BLaER1 treated with 17β-estradiol and CSF1 and Interleukin-3, amounts not matched to agents 10 nM and 100 nM (cell line): ENCODE data around the gene CMTM6.

ENCODE experiments used
- H3K27ac ChIP-seq, 11 experiments: shearing (Covaris generic); formaldehyde crosslinking; 2 replicates each; pipeline ENCODE4 v1.8.1; 2022
- H3K27me3 ChIP-seq, 11 experiments: shearing (Covaris generic); formaldehyde crosslinking; 2 replicates each; pipeline ENCODE4 v1.8.1; 2022
- H3K36me3 ChIP-seq, 11 experiments: shearing (Covaris generic); formaldehyde crosslinking; 2 replicates each; pipeline ENCODE4 v1.8.1; 2022
- H3K4me1 ChIP-seq, 10 experiments: shearing (Covaris generic); formaldehyde crosslinking; 2 replicates each; pipeline ENCODE4 v1.8.1; 2022
- H3K4me2 ChIP-seq, 11 experiments: shearing (Covaris generic); formaldehyde crosslinking; 2 replicates each; pipeline ENCODE4 v1.8.1; 2022
- H3K4me3 ChIP-seq, 10 experiments: shearing (Covaris generic); formaldehyde crosslinking; 2 replicates each; pipeline ENCODE4 v1.8.1; 2022
- H3K9ac ChIP-seq, 11 experiments: shearing (Covaris generic); formaldehyde crosslinking; 2 replicates each; pipeline ENCODE4 v1.8.1; 2022
- H3K9me3 ChIP-seq, 11 experiments: shearing (Covaris generic); formaldehyde crosslinking; replicated peaks in 1 of 11; 2 replicates each; pipeline ENCODE4 v1.8.1; 2022
- H4K20me1 ChIP-seq, 11 experiments: shearing (Covaris generic); formaldehyde crosslinking; 2 replicates each; pipeline ENCODE4 v1.8.1; 2022
- Cebpa-rat ChIP-seq, 11 experiments: shearing (Covaris generic); IDR thresholded peaks; 2 replicates each; pipeline ENCODE4 v1.8.1; 2022

The CMTM6 gene

GRCh38 chr3:32502118-32502945, at the start of gene CMTM6:
TSS of gene CMTM6 (minus strand) at chr3:32502852. CDS start at chr3:32502745, 107 bp downstream.
- Histone ChIP-seq H3K4me2 (peak within 1 kb of the TSS; percentile 73 to 96 (median 87)), H3K27ac (peak within 1 kb of the TSS; percentile 91 to 99 (median 98)), H4K20me1 (peaks cover 14 to 49% (median 44%) of the 10 kb centered on the region in 11 experiments; a peak in 20 of 22 replicates), H3K9me3 (peaks cover 0 to 3% (median 0%) of the 10 kb centered on the region in 11 experiments; a peak in 1 of 22 replicates), H3K4me1 (peaks cover 45 to 77% (median 53%) of the 10 kb centered on the region in 10 experiments), H3K9ac (peak within 1 kb of the TSS; percentile 88 to 98 (median 97)), H3K36me3 (peaks cover 3 to 30% (median 10%) of the 10 kb centered on the region in 11 experiments; a peak in 13 of 22 replicates), H3K27me3 (no peaks in the 10 kb centered on the region), H3K4me3 (peak within 1 kb of the TSS; percentile 81 to 98 (median 90))
- TF ChIP-seq Cebpa-rat (IDR thresholded peaks at IDR 0.05): no peak

- no peaks in the 10 kb centered on the region for H3K27me3 ChIP-seq
- peaks cover 33 to 48% (median 39%) of the 10 kb centered on the region in 10 experiments for H3K4me1 ChIP-seq
- no peak overlapping the region for H3K27ac ChIP-seq
- 0 out of 22 replicates have a peak, but pooled peaks cover 0 to under 1% (median 0%) of the 10 kb centered on the region in 11 experiments for H3K9me3 ChIP-seq
- no peak overlapping the region for H3K9ac ChIP-seq
- no peak overlapping the region for H3K4me3 ChIP-seq
- peaks cover 60 to 97% (median 89%) of the 10 kb centered on the region in 11 experiments for H4K20me1 ChIP-seq
- H3K4me2 ChIP-seq: peak overlapping the region in 9 of 11 experiments; percentile 2 to 44 (median 30); a peak in 12 of 22 replicates
- TF ChIP-seq Cebpa-rat (IDR thresholded peaks at IDR 0.05): no peak
- peaks cover 15 to 38% (median 20%) of the 10 kb centered on the region in 11 experiments; a peak in 20 of 22 replicates for H3K36me3 ChIP-seq
Measured at GRCh38 chr3:32552013-32552412, 49.4 kb upstream of the CMTM6 start.

- Histone ChIP-seq H3K9ac (0 out of 22 replicates have a peak overlapping the region, but pooled peaks of 1 of the 11 experiments have one; percentile 27), H3K4me3 (no peak overlapping the region), H4K20me1 (peaks cover 59 to 97% (median 89%) of the 10 kb centered on the region in 11 experiments), H3K27ac (no peak overlapping the region; a peak in 1 of 22 replicates), H3K36me3 (peaks cover 13 to 38% (median 20%) of the 10 kb centered on the region in 11 experiments; a peak in 21 of 22 replicates), H3K4me2 (peak overlapping the region; percentile 2 to 44 (median 27); a peak in 19 of 22 replicates), H3K4me1 (peaks cover 33 to 48% (median 38%) of the 10 kb centered on the region in 10 experiments), H3K27me3 (no peaks in the 10 kb centered on the region), H3K9me3 (0 out of 22 replicates have a peak, but pooled peaks cover 0 to 3% (median 0%) of the 10 kb centered on the region in 11 experiments)
- TF ChIP-seq Cebpa-rat (IDR thresholded peaks at IDR 0.05): no peak
Measured at GRCh38 chr3:32551496-32551895, 48.8 kb upstream of the CMTM6 start.

GRCh38 chr3:32551087-32551486, 48.4 kb upstream of the CMTM6 start:
- Histone ChIP-seq H3K4me2 (peak overlapping the region; percentile 2 to 44 (median 27); a peak in 19 of 22 replicates), H3K9ac (0 out of 22 replicates have a peak overlapping the region, but pooled peaks of 1 of the 11 experiments have one; percentile 27), H3K27me3 (no peaks in the 10 kb centered on the region), H3K4me1 (peaks cover 30 to 47% (median 36%) of the 10 kb centered on the region in 10 experiments), H3K9me3 (peaks cover 0 to 3% (median 0%) of the 10 kb centered on the region in 11 experiments; a peak in 1 of 22 replicates), H3K27ac (no peak overlapping the region; a peak in 1 of 22 replicates), H4K20me1 (peaks cover 58 to 97% (median 89%) of the 10 kb centered on the region in 11 experiments), H3K36me3 (peaks cover 13 to 38% (median 23%) of the 10 kb centered on the region in 11 experiments; a peak in 20 of 22 replicates), H3K4me3 (no peak overlapping the region)
- TF ChIP-seq Cebpa-rat (IDR thresholded peaks at IDR 0.05): no peak

- Histone ChIP-seq H3K27me3 (no peaks in the 10 kb centered on the region), H3K4me3 (no peak overlapping the region), H3K27ac (no peak overlapping the region), H3K9ac (no peak overlapping the region), H3K36me3 (peaks cover 51 to 83% (median 69%) of the 10 kb centered on the region in 11 experiments), H3K9me3 (peaks cover 0 to 3% (median 0%) of the 10 kb centered on the region in 11 experiments; a peak in 1 of 22 replicates), H4K20me1 (peaks cover 12 to 83% (median 50%) of the 10 kb centered on the region in 11 experiments; a peak in 19 of 22 replicates), H3K4me2 (no peak overlapping the region), H3K4me1 (peaks cover 0 to 23% (median 17%) of the 10 kb centered on the region in 10 experiments; a peak in 15 of 20 replicates)
- no peak for TF ChIP-seq Cebpa-rat (IDR thresholded peaks at IDR 0.05)
Measured at GRCh38 chr3:32545305-32545704, 42.7 kb upstream of the CMTM6 start.

GRCh38 chr3:32544894-32545293, 42.2 kb upstream of the CMTM6 start:
- Histone ChIP-seq H3K9ac (no peak overlapping the region), H4K20me1 (peaks cover 9 to 79% (median 46%) of the 10 kb centered on the region in 11 experiments; a peak in 19 of 22 replicates), H3K9me3 (peaks cover 0 to 3% (median 0%) of the 10 kb centered on the region in 11 experiments; a peak in 1 of 22 replicates), H3K4me1 (peaks cover 0 to 19% (median 16%) of the 10 kb centered on the region in 10 experiments; a peak in 14 of 20 replicates), H3K27ac (no peak overlapping the region), H3K4me3 (no peak overlapping the region), H3K27me3 (no peaks in the 10 kb centered on the region), H3K36me3 (peaks cover 55 to 87% (median 73%) of the 10 kb centered on the region in 11 experiments), H3K4me2 (no peak overlapping the region)
- no peak for TF ChIP-seq Cebpa-rat (IDR thresholded peaks at IDR 0.05)

DNA sequence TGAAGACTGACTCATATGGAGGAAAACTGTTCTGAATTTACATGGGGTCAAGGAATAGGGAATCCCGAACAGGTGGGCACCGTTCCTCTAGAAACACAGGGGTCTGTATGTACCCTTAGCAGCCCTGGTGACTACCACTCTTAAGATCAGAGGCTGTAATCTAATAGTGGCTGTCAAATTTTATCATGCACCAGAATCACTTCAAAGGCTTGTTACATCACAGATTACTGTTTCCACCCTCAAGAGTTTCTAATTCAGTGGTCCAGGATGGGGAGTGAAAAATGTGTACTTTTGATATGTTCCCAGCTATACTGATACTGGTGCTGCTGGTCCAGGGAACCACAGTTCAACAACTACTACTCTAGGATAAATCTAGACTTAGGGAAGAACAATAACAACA, 40.2 kb upstream of the CMTM6 start:
- peak overlapping the region in 8 of 11 experiments; percentile 32 to 70 (median 56); a peak in 15 of 22 replicates for H3K4me2 ChIP-seq
- peaks cover 0 to 19% (median 16%) of the 10 kb centered on the region in 10 experiments; a peak in 14 of 20 replicates for H3K4me1 ChIP-seq

GRCh38 chr3:32540899-32541298, 38.2 kb upstream of the CMTM6 start:
- no peak overlapping the region for H3K9ac ChIP-seq
- H3K27me3 ChIP-seq: no peaks in the 10 kb centered on the region
- H3K4me1 ChIP-seq: peaks cover 0 to 19% (median 16%) of the 10 kb centered on the region in 10 experiments; a peak in 14 of 20 replicates
- no peak overlapping the region for H3K4me2 ChIP-seq
- H3K9me3 ChIP-seq: no peaks in the 10 kb centered on the region
- no peak overlapping the region for H3K27ac ChIP-seq
- H3K4me3 ChIP-seq: no peak overlapping the region
- TF ChIP-seq Cebpa-rat (IDR thresholded peaks at IDR 0.05): no peak
- peaks cover 0 to 42% (median 12%) of the 10 kb centered on the region in 11 experiments; a peak in 13 of 22 replicates for H4K20me1 ChIP-seq
- peaks cover 67 to 95% (median 82%) of the 10 kb centered on the region in 11 experiments for H3K36me3 ChIP-seq

More for the DNA sequence above, 40.2 kb upstream of the CMTM6 start:
- Histone ChIP-seq H3K9me3 (peaks cover 0 to 3% (median 0%) of the 10 kb centered on the region in 11 experiments; a peak in 1 of 22 replicates), H3K27ac (peak overlapping the region in 5 of 11 experiments; percentile 36 to 63 (median 53); a peak in 9 of 22 replicates), H3K27me3 (no peaks in the 10 kb centered on the region), H3K4me3 (no peak overlapping the region), H3K36me3 (peaks cover 66 to 97% (median 84%) of the 10 kb centered on the region in 11 experiments), H4K20me1 (peaks cover 2 to 61% (median 29%) of the 10 kb centered on the region in 11 experiments; a peak in 18 of 22 replicates), H3K9ac (peak overlapping the region in 2 of 11 experiments; percentile 9 to 21; a peak in 3 of 22 replicates)
- no peak for TF ChIP-seq Cebpa-rat (IDR thresholded peaks at IDR 0.05)
